GM12891 (cell line): ENCODE data around the gene SMIM44.

Experiments
- PAX5 ChIP-seq: IDR thresholded peaks from 2 replicates; pipeline ENCODE4 v1.6.1; 2011; ENCODE audit warnings: low read length, moderate library complexity, mild to moderate bottlenecking; ENCODE audit not compliant: insufficient read depth, severe bottlenecking
- POLR2A ChIP-seq: IDR thresholded peaks from 2 replicates; pipeline ENCODE4 v1.6.1; 2011; ENCODE audit warnings: low read depth, low read length, control low read depth
- POLR2AphosphoS5 ChIP-seq: IDR thresholded peaks from 2 replicates; pipeline ENCODE4 v1.6.1; 2011; ENCODE audit warnings: low read depth, low read length, control low read depth
- POU2F2 ChIP-seq: IDR thresholded peaks from 2 replicates; pipeline ENCODE4 v1.6.1; 2011; ENCODE audit warnings: low read depth, mild to moderate bottlenecking, control low read depth, low read length, moderate library complexity
- SPI1 ChIP-seq: IDR thresholded peaks from 2 replicates; pipeline ENCODE4 v1.6.1; 2011; ENCODE audit warnings: low read depth, low read length, control low read depth
- TAF1 ChIP-seq: IDR thresholded peaks from 2 replicates; pipeline ENCODE4 v1.6.1; 2011; ENCODE audit warnings: low read depth, low read length, control low read depth

DNA sequence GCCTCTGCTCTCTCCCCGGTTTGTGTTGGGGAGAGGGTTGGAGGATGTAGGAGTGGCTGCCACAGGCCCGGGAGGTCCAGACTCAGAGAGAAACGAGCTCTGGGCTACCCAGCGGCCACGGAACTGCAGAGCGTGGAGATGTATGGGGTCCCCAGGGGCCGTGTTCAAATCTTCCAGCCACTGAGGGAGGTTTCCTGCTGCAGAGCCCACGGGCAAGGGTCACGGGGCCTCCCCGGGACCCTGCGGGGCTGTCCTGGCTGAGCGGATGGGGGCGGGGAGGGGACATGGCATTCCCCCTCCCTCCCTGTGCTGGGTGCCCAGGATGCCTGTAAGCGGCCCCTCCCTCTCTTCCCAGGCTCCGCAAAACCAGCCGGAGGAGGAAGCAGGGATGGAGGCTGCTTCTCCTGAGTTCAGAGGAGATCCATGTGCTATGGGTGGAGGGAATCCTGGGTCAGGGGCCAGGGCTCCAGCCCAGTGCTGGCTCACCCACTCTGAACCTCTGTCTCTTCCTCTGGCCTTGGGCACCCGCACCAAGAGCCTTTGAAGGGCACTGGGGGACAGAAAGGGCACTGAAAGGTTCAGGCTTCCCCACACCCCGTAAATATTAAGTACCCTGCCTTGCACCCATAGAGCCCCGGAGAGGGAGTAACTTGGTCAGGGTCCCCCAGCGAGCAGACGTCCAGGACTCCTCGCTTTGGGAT lies 25.6 kb downstream of the SMIM44 start:
- TF ChIP-seq POLR2AphosphoS5 (no peak), PAX5 (no peak), POLR2A (no peak), TAF1 (no peak), POU2F2 (no peak), SPI1 (no peak)
